ENCODE measurements around the gene NPDC1.

NPDC1 gene

GRCh38 chr9:137001857-137002645, 43.9 kb downstream of the NPDC1 start:
- Histone ChIP-seq H2AFZ (ENCODE audit: low read depth, low read length) (no peak overlapping the region), H3K27ac (ENCODE audit: low read length, poor library complexity, severe bottlenecking) (no peak overlapping the region), H4K91ac (ENCODE audit: low read length) (peak overlapping the region; percentile 47), H2BK5ac (ENCODE audit: low read depth, low read length, poor library complexity, severe bottlenecking) (no peak overlapping the region), H3K36me3 (ENCODE audit: control insufficient read depth in 1 of 2, insufficient read depth in 2 of 2, low read depth in 1 of 2, low read length in 2 of 2) (no peaks in the 10 kb centered on the region), H3K4ac (ENCODE audit: low read depth in 1 of 2, low read length in 2 of 2) (peak overlapping the region in 1 of 2 experiments; percentile 31), H3K23ac (ENCODE audit: low read length in 2 of 2) (no peak overlapping the region), H3K14ac (ENCODE audit: low read length in 2 of 2) (no peak overlapping the region), H3K27me3 (ENCODE audit: control insufficient read depth in 1 of 2, insufficient read depth in 1 of 2, low read length in 2 of 2) (peaks cover 0 to 3% of the 10 kb centered on the region in 2 experiments), H4K8ac (ENCODE audit: low read length) (no peak overlapping the region), H3K9me3 (ENCODE audit: control insufficient read depth, low read length) (no peaks in the 10 kb centered on the region), H2BK15ac (ENCODE audit: low read depth, poor library complexity, severe bottlenecking) (peak overlapping the region; percentile 67), H3K18ac (ENCODE audit: low read depth in 1 of 2, low read length in 2 of 2) (no peak overlapping the region), H3K9ac (ENCODE audit: low read length) (no peak overlapping the region), H2BK12ac (ENCODE audit: low read length in 2 of 2) (peak overlapping the region in 1 of 2 experiments; percentile 35), H2BK120ac (ENCODE audit: low read depth, low read length) (no peak overlapping the region), H2AK5ac (ENCODE audit: low read length, severe bottlenecking) (no peak overlapping the region), H3K4me2 (ENCODE audit: low read length, poor library complexity, severe bottlenecking) (no peak overlapping the region), H3K79me1 (replicated peaks; ENCODE audit: low read length, poor library complexity, severe bottlenecking) (no peaks in the 10 kb centered on the region), H3K4me1 (ENCODE audit: control insufficient read depth, insufficient read depth, low read depth, low read length) (peaks cover 34% of the 10 kb centered on the region), H3K4me3 (ENCODE audit: insufficient read depth in 1 of 2, low read depth in 1 of 2, low read length in 2 of 2) (no peak overlapping the region)
- 93% methylated on average over 17 of the region's 20 CpGs for WGBS
- DNase-seq: no peak

GRCh38 chr9:137000177-137000930, 45.6 kb downstream of the NPDC1 start:
- H2BK12ac ChIP-seq (ENCODE audit: low read length in 2 of 2): peak overlapping the region in 1 of 2 experiments; percentile 68
- no peak overlapping the region for H2BK5ac ChIP-seq (ENCODE audit: low read depth, low read length, poor library complexity, severe bottlenecking)
- no peak overlapping the region for H4K91ac ChIP-seq (ENCODE audit: low read length)
- H3K27ac ChIP-seq (ENCODE audit: low read length, poor library complexity, severe bottlenecking): peak overlapping the region; percentile 72
- no peaks in the 10 kb centered on the region for H3K9me3 ChIP-seq (ENCODE audit: control insufficient read depth, low read length)
- DNase-seq: peak; percentile 79
- H3K4me2 ChIP-seq (ENCODE audit: low read length, poor library complexity, severe bottlenecking): peak overlapping the region; percentile 13
- H2AFZ ChIP-seq (ENCODE audit: low read depth, low read length): no peak overlapping the region
- H2BK120ac ChIP-seq (ENCODE audit: low read depth, low read length): no peak overlapping the region
- no peak overlapping the region for H3K9ac ChIP-seq (ENCODE audit: low read length)
- no peak overlapping the region for H2AK5ac ChIP-seq (ENCODE audit: low read length, severe bottlenecking)
- no peak overlapping the region for H3K23ac ChIP-seq (ENCODE audit: low read length in 2 of 2)
- H3K4me1 ChIP-seq (ENCODE audit: control insufficient read depth, insufficient read depth, low read depth, low read length): peaks cover 47% of the 10 kb centered on the region
- H2BK15ac ChIP-seq (ENCODE audit: low read depth, poor library complexity, severe bottlenecking): no peak overlapping the region
- H3K27me3 ChIP-seq (ENCODE audit: control insufficient read depth in 1 of 2, insufficient read depth in 1 of 2, low read length in 2 of 2): peaks cover 0 to 5% of the 10 kb centered on the region in 2 experiments
- peak overlapping the region; percentile 83 for H4K8ac ChIP-seq (ENCODE audit: low read length)
- H3K4ac ChIP-seq (ENCODE audit: low read depth in 1 of 2, low read length in 2 of 2): no peak overlapping the region
- peaks cover 0 to 7% of the 10 kb centered on the region in 2 experiments for H3K36me3 ChIP-seq (ENCODE audit: control insufficient read depth in 1 of 2, insufficient read depth in 2 of 2, low read depth in 1 of 2, low read length in 2 of 2)
- no peak overlapping the region for H3K18ac ChIP-seq (ENCODE audit: low read depth in 1 of 2, low read length in 2 of 2)
- H3K79me1 ChIP-seq (replicated peaks; ENCODE audit: low read length, poor library complexity, severe bottlenecking): no peaks in the 10 kb centered on the region
- WGBS: 66% methylated on average over 10 of the region's 10 CpGs
- H3K4me3 ChIP-seq (ENCODE audit: insufficient read depth in 1 of 2, low read depth in 1 of 2, low read length in 2 of 2): no peak overlapping the region
- no peak overlapping the region for H3K14ac ChIP-seq (ENCODE audit: low read length in 2 of 2)

- 90% methylated on average over 18 of the region's 18 CpGs for WGBS
Measured at GRCh38 chr9:136997830-136998234, 48.1 kb downstream of the NPDC1 start.

GRCh38 chr9:136997371-136997770, 48.6 kb downstream of the NPDC1 start:
- Histone ChIP-seq H4K8ac (ENCODE audit: low read length) (no peak overlapping the region), H3K27me3 (ENCODE audit: control insufficient read depth in 1 of 2, insufficient read depth in 1 of 2, low read length in 2 of 2) (peaks cover 0 to 5% of the 10 kb centered on the region in 2 experiments), H2AK5ac (ENCODE audit: low read length, severe bottlenecking) (peak overlapping the region; percentile 47), H3K18ac (ENCODE audit: low read depth in 1 of 2, low read length in 2 of 2) (peak overlapping the region in 1 of 2 experiments; percentile 40), H3K23ac (ENCODE audit: low read length in 2 of 2) (peak overlapping the region in 1 of 2 experiments; percentile 46), H4K91ac (ENCODE audit: low read length) (peak overlapping the region; percentile 2), H3K4me2 (ENCODE audit: low read length, poor library complexity, severe bottlenecking) (no peak overlapping the region), H2BK15ac (ENCODE audit: low read depth, poor library complexity, severe bottlenecking) (peak overlapping the region; percentile 60), H3K4me3 (ENCODE audit: insufficient read depth in 1 of 2, low read depth in 1 of 2, low read length in 2 of 2) (no peak overlapping the region), H3K9me3 (ENCODE audit: control insufficient read depth, low read length) (no peaks in the 10 kb centered on the region), H3K4ac (ENCODE audit: low read depth in 1 of 2, low read length in 2 of 2) (peak overlapping the region; percentile 30 to 61), H2BK120ac (ENCODE audit: low read depth, low read length) (no peak overlapping the region), H2BK5ac (ENCODE audit: low read depth, low read length, poor library complexity, severe bottlenecking) (no peak overlapping the region), H3K27ac (ENCODE audit: low read length, poor library complexity, severe bottlenecking) (peak overlapping the region; percentile 19), H2AFZ (ENCODE audit: low read depth, low read length) (no peak overlapping the region), H2BK12ac (ENCODE audit: low read length in 2 of 2) (peak overlapping the region; percentile 20 to 95), H3K4me1 (ENCODE audit: control insufficient read depth, insufficient read depth, low read depth, low read length) (peaks cover 58% of the 10 kb centered on the region), H3K14ac (ENCODE audit: low read length in 2 of 2) (no peak overlapping the region), H3K79me1 (replicated peaks; ENCODE audit: low read length, poor library complexity, severe bottlenecking) (peaks cover 15% of the 10 kb centered on the region), H3K9ac (ENCODE audit: low read length) (no peak overlapping the region), H3K36me3 (ENCODE audit: control insufficient read depth in 1 of 2, insufficient read depth in 2 of 2, low read depth in 1 of 2, low read length in 2 of 2) (peaks cover 0 to 28% of the 10 kb centered on the region in 2 experiments)
- WGBS: 87% methylated on average over 10 of the region's 10 CpGs
- no peak for DNase-seq

More at GRCh38 chr9:136997830-136998234, 48.1 kb downstream of the NPDC1 start:
- Histone ChIP-seq H2AFZ (ENCODE audit: low read depth, low read length) (no peak overlapping the region), H3K36me3 (ENCODE audit: control insufficient read depth in 1 of 2, insufficient read depth in 2 of 2, low read depth in 1 of 2, low read length in 2 of 2) (peaks cover 0 to 28% of the 10 kb centered on the region in 2 experiments), H2AK5ac (ENCODE audit: low read length, severe bottlenecking) (no peak overlapping the region), H2BK120ac (ENCODE audit: low read depth, low read length) (no peak overlapping the region), H2BK15ac (ENCODE audit: low read depth, poor library complexity, severe bottlenecking) (no peak overlapping the region), H3K23ac (ENCODE audit: low read length in 2 of 2) (no peak overlapping the region), H3K9me3 (ENCODE audit: control insufficient read depth, low read length) (no peaks in the 10 kb centered on the region), H3K27me3 (ENCODE audit: control insufficient read depth in 1 of 2, insufficient read depth in 1 of 2, low read length in 2 of 2) (peaks cover 0 to 5% of the 10 kb centered on the region in 2 experiments), H4K91ac (ENCODE audit: low read length) (no peak overlapping the region), H3K18ac (ENCODE audit: low read depth in 1 of 2, low read length in 2 of 2) (no peak overlapping the region), H2BK12ac (ENCODE audit: low read length in 2 of 2) (peak overlapping the region; percentile 67 to 80), H3K4me2 (ENCODE audit: low read length, poor library complexity, severe bottlenecking) (no peak overlapping the region), H3K4ac (ENCODE audit: low read depth in 1 of 2, low read length in 2 of 2) (peak overlapping the region in 1 of 2 experiments; percentile 61), H3K27ac (ENCODE audit: low read length, poor library complexity, severe bottlenecking) (peak overlapping the region; percentile 43), H3K79me1 (replicated peaks; ENCODE audit: low read length, poor library complexity, severe bottlenecking) (peaks cover 13% of the 10 kb centered on the region), H4K8ac (ENCODE audit: low read length) (no peak overlapping the region), H3K14ac (ENCODE audit: low read length in 2 of 2) (peak overlapping the region in 1 of 2 experiments; percentile 21), H2BK5ac (ENCODE audit: low read depth, low read length, poor library complexity, severe bottlenecking) (no peak overlapping the region), H3K9ac (ENCODE audit: low read length) (no peak overlapping the region), H3K4me3 (ENCODE audit: insufficient read depth in 1 of 2, low read depth in 1 of 2, low read length in 2 of 2) (no peak overlapping the region), H3K4me1 (ENCODE audit: control insufficient read depth, insufficient read depth, low read depth, low read length) (peaks cover 59% of the 10 kb centered on the region)
- no peak for DNase-seq

All from mesenchymal stem cell (in vitro differentiated cells and primary cell).